Upper lobe of left lung (tissue), 4 donors: ENCODE results near the gene FOLR2.

ENCODE experiments used
- EP300 ChIP-seq, 4 donors: sonication (generic); formaldehyde crosslinking; IDR thresholded peaks; one replicate each; pipeline ENCODE4 v1.5.1; 2017; ENCODE audit warnings: antibody characterized with exemption in 4 of 4, control low read depth in 2 of 4
- TF ChIP-seq, protein P1 (sequence below), 6 experiments: fragments of 450-650 bp in 4 of 6; fragments of 200-600 bp in 2 of 6; sonication (generic) in 2 of 6; IDR thresholded peaks; one replicate each; pipeline ENCODE4 v1.5.1; 2016 to 2019; ENCODE audit warnings: antibody characterized with exemption in 6 of 6

- TF ChIP-seq, protein P1, sequence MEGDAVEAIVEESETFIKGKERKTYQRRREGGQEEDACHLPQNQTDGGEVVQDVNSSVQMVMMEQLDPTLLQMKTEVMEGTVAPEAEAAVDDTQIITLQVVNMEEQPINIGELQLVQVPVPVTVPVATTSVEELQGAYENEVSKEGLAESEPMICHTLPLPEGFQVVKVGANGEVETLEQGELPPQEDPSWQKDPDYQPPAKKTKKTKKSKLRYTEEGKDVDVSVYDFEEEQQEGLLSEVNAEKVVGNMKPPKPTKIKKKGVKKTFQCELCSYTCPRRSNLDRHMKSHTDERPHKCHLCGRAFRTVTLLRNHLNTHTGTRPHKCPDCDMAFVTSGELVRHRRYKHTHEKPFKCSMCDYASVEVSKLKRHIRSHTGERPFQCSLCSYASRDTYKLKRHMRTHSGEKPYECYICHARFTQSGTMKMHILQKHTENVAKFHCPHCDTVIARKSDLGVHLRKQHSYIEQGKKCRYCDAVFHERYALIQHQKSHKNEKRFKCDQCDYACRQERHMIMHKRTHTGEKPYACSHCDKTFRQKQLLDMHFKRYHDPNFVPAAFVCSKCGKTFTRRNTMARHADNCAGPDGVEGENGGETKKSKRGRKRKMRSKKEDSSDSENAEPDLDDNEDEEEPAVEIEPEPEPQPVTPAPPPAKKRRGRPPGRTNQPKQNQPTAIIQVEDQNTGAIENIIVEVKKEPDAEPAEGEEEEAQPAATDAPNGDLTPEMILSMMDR (IDR thresholded peaks at IDR 0.05) = no peak
- no peak for TF ChIP-seq EP300 (IDR thresholded peaks at IDR 0.05)
Measured at GRCh38 chr11:72174302-72175070, 42.1 kb upstream of the FOLR2 start.
